VCaP (cell line): Measurements from ENCODE around the gene MBNL3.

ENCODE experiments used
- H3K27ac ChIP-seq: fragments of 450-650 bp; 2 replicates; pipeline ENCODE4 v1.5.1; 2017
- CTCF ChIP-seq: fragments of 450-650 bp; conservative IDR thresholded peaks from 2 replicates; pipeline ENCODE4 v1.5.1; 2017; ENCODE audit warnings: mild to moderate bottlenecking, moderate library complexity

MBNL3 gene

DNA sequence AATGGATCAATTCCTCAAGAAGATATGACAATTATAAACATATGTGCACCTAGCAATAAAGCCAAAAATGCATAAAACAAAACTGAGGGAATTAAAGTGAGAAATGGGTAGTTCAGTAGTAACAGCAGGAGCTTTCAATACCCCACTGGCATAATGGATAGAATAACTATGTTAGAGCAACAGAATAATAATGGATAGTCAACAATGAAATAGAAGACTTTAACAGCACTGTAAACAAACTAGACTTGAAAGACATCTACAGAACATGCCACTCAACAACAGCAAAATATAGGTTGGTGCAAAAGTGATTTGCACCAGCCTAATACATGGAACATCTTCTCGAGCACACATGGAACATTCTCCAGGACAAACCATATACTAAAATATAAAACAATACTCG is 20.0 kb upstream of the MBNL3 start:
- no peak for TF ChIP-seq CTCF
- no peak overlapping the region for H3K27ac ChIP-seq

DNA sequence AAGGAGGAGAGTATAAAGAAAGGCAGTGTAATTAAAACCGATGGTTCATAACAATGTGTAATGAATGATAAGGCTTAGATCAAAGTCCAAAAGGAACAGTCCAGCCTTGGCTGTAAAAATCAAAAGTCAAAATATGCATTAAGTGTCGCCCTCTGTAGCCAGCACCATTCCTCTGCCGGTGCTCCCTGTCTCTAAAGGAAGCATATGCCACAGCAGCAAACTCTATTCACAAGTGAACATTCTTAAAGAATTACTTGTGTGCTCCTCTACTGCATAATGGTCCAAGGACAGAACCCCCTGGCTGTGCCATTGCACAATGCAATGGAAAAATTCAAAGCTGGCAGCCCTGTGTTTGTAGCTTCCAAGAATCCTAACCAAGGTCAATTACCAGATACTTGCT is 16.3 kb upstream of the MBNL3 start:
- no peak overlapping the region for H3K27ac ChIP-seq
- TF ChIP-seq CTCF = no peak

DNA sequence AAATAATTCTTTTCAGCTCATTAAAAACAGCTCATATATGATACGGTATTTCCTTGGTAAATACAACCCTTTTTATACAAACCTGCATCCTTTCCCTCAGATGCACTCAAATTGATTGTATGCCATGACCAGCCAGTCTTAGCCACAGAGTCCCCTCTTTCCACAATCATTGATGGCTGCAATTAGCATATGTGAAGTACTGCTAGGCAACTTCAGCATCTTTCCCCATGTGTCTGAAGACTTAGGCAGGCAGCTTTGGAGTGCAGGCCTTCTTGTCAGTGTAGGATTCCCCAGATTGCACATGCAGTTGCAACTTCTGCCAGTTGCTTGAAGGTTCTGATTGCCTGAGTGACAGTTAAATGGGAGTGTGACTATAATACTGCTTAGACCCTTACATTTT is 15.6 kb upstream of the MBNL3 start:
- H3K27ac ChIP-seq = no peak overlapping the region
- no peak for TF ChIP-seq CTCF

- no peak overlapping the region for H3K27ac ChIP-seq
- TF ChIP-seq CTCF = no peak
Observed at GRCh38 chrX:132501606-132502005, 12.8 kb upstream of the MBNL3 start.

- no peak for TF ChIP-seq CTCF
- no peak overlapping the region for H3K27ac ChIP-seq
Observed at GRCh38 chrX:132497432-132497831, 8.6 kb upstream of the MBNL3 start.

DNA sequence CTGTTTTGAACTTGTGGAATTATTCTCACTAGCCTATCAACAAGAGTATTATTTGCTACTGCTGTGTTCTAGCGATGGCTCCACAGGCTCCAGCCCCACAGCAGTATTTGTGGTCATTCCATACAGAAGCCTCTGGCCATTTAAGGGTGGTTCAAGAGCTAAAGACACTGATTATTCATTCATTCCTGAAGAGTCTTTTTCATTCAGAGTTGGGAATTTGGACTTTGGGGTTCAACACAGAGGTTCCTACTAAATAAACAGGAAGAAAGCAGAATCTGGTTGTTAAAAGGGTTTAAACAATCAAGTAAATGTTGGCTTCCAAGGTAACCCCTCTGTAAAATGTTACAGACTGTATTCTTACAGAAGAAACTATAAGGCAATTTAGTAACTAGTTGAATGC is 4.3 kb upstream of the MBNL3 start:
- no peak overlapping the region for H3K27ac ChIP-seq
- no peak for TF ChIP-seq CTCF

GRCh38 chrX:132491191-132491590 is 2.4 kb upstream of the MBNL3 start:
- TF ChIP-seq CTCF = no peak

More at GRCh38 chrX:132491191-132491590, 2.4 kb upstream of the MBNL3 start:
- H3K27ac ChIP-seq = no peak overlapping the region
